ENCODE data around the gene PGA5.

PGA5 gene

DNA sequence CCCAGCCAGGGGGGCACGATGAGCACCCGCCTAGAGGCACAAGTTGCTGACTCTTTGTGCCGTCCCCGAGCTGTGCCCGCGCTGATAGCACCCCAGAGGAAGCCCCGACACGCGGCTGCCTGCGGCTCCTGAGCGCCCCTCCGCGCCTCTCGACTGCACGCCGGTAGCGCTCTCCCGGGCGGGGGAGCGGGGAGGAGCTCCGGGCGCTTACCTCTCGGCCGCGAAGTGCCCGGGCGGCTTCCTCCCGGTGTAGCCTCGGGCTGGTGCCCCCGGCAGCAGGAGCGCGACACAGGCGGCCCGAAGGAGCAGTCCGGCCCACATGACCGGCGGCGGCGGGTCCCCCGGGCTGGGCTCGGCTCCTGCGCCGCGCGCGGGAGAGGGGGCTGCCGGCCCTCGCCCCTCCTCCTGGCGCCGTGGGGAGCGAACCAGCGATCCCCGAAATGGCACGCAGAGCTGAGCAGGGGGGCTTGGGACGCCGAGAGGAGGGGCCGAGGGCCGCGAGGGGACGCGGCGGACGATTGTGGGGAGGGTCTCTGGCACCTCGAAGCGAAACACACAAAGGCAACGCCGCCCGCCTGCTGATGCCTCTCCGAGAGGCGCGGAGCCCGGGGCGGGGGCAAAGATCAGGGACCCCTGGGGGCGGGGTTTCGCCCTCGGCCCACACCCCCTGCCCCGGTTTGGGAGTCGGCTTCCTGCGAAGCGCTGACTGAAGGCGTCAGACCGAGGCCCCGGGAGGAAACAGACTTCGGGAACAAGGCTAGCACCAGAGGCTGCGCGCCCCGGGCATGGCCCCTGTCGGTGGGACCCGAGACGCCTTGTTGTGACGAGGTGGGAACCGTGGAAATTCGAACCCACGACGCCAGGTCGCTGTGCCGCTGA lies 54.0 kb downstream of the PGA5 start, which contains the start of gene VWCE:
TSS of gene VWCE (minus strand) at position 600 of the 879 bp plus-strand sequence. CDS start at position 321, 279 bp downstream.
- peak; percentile 38 for DNase-seq (ENCODE audit: low read depth)

DNA sequence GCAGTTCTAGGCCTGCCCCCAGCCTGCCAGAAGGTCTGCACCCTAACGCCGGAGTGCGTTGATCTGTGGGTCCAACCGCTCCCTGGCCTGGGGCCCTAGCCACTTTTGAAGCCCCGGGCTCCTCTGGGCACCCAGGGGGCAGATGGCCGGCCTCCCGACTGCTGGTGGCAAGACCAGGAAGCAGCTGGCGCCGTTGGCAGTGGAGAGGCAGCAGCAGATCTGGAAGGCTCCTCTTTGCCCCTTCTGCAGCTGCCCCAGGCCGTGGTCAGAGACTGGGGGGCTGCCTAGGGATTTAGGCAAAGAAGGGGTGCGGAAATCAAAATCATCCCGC lies 54.6 kb downstream of the PGA5 start:
- DNase-seq (ENCODE audit: low read depth): no peak

DNA sequence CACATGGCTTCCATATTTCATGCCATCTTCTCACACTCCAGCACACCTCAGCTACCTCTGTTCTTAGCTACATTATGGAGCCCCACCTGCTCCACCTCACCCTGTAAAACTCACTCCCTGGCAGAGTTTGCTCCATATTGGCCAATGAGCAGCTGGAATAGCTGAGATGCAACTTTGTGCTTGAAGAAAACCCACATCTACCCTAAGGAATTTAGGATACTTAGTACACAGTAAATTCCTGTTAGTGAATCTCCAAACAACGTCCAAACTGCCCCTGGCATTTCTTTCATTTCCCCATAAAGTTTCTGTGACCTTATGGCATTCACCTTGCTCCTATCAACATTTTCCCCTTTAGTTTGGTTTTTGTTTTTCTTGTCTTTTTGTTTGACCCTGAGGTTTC lies 56.4 kb downstream of the PGA5 start:
- no peak for DNase-seq (ENCODE audit: low read depth)

DNA sequence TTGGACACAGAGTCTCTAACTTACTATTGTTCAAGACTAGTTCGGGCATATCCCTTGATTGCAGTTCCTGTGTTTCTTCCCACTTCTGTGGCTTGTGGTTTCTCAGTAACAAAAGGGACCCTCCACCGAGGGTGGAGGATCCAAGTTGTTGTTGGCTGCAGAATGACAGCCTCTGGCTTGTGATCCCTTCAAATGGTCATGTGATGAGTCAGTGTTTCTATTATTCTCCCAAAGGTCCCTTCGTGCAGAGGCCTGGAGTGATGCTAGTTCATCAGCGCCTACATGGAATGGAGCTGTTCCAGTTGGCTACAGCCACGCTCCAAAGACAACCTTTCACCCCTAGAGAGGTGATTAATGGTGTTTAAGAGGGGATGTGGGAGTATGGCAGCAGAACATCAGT lies 56.8 kb downstream of the PGA5 start:
- DNase-seq (ENCODE audit: low read depth): no peak

DNA sequence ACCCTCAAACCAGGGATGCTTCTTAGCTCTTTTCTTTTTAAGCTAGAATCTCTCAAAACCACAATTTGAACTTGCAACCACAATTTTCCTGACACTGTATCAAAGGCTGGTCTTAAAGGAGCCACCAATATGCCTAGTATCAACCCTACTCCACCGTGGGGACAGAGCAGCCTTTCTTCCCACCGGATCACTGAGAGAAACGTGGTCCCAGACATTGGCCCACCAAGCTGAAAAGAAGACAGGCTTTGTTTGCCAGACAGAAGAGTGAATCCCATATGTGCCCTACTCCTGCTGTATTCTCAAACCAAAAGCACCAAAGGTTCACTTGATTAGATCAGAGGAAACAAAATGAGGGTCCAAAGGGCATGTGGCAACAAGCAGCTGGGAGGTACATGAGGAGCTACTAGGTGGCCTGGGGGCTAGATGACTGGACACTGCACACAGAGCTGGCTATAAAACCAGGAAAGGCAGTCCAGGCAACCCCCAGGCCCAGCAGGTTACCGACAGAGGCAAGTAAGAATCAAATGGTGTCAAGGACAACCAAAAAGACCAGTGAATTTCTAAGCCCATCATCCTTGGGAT lies 57.8 kb downstream of the PGA5 start:
- no peak for DNase-seq (ENCODE audit: low read depth)

All from T follicular helper cell (primary cell).